GM10266 (cell line): Measurements from ENCODE around the gene SUZ12.

ENCODE experiments used
- DNase-seq: peaks from one replicate; pipeline ENCODE4 v3.0.0; 2012; ENCODE audit errors: extremely low spot score
- CTCF ChIP-seq: IDR thresholded peaks from 2 replicates; pipeline ENCODE4 v1.5.1; 2012; ENCODE audit warnings: mild to moderate bottlenecking, low read depth; ENCODE audit not compliant: control insufficient read depth, insufficient read depth; ENCODE audit errors: missing control alignments

SUZ12 gene

GRCh38 chr17:31936615-31937609, at the start of gene SUZ12:
Gene SUZ12 (plus strand): TSS chr17:31937007. CDS start chr17:31937247, 240 bp downstream.
- DNase-seq: peak; percentile 56

- DNase-seq: no peak
- TF ChIP-seq CTCF: no peak
Observed at GRCh38 chr17:31888124-31888523, 48.7 kb upstream of the SUZ12 start.

GRCh38 chr17:31900877-31901276, 35.9 kb upstream of the SUZ12 start:
- TF ChIP-seq CTCF: no peak

GRCh38 chr17:31902693-31903092, 34.1 kb upstream of the SUZ12 start:
- no peak for TF ChIP-seq CTCF
- DNase-seq: no peak

More at GRCh38 chr17:31900877-31901276, 35.9 kb upstream of the SUZ12 start:
- DNase-seq: no peak

- TF ChIP-seq CTCF: no peak
- no peak for DNase-seq
Observed at GRCh38 chr17:31903401-31903800, 33.4 kb upstream of the SUZ12 start.

- TF ChIP-seq CTCF: no peak
- DNase-seq: no peak
Observed at GRCh38 chr17:31907342-31907962, 29.4 kb upstream of the SUZ12 start.

GRCh38 chr17:31908386-31908785, 28.4 kb upstream of the SUZ12 start:
- TF ChIP-seq CTCF: no peak
- no peak for DNase-seq
